Prostate gland (tissue), 2 donors: ENCODE measurements around the gene E2F2. TPM values are rescaled to one million over a fixed set of nuclear protein-coding genes. Genes with fewer than 3 reads are reported as not detected.

Experiments
- DNase-seq: peaks from one replicate; pipeline ENCODE4 v3.0.0-alpha.2; 2019; ENCODE audit warnings: low spot score
- H3K27ac ChIP-seq, 2 donors: fragments of 200-600 bp; sonication (generic); 2 replicates each; pipeline ENCODE4 v1.5.1; 2017 to 2019
- H3K27me3 ChIP-seq: fragments of 200-600 bp; sonication (generic); replicated peaks from 2 replicates; pipeline ENCODE4 v1.5.1; 2019; ENCODE audit not compliant: insufficient read depth
- H3K36me3 ChIP-seq, 2 donors: fragments of 200-600 bp; sonication (generic); 1 replicate in 1 of 2; 2 replicates in 1 of 2; pipeline versions ENCODE4 v1.5.1 to v1.8.1; 2017 to 2019
- H3K4me1 ChIP-seq: fragments of 200-600 bp; sonication (generic); replicated peaks from 2 replicates; pipeline ENCODE4 v1.5.1; 2019
- H3K4me3 ChIP-seq, 2 donors: fragments of 200-600 bp; sonication (generic); 2 replicates each; pipeline ENCODE4 v1.5.1; 2017 to 2019
- H3K9me3 ChIP-seq: fragments of 200-600 bp; sonication (generic); 2 replicates; pipeline ENCODE4 v1.5.1; 2017
- POLR2A ChIP-seq: fragments of 450-650 bp; IDR thresholded peaks from one replicate; pipeline ENCODE4 v1.6.1; 2016; ENCODE audit warnings: antibody characterized with exemption, mild to moderate bottlenecking
- POLR2AphosphoS5 ChIP-seq: sonication (generic); formaldehyde crosslinking; IDR thresholded peaks from one replicate; pipeline ENCODE4 v1.6.1; 2017; ENCODE audit warnings: antibody characterized with exemption
- WGBS: methylation state at CpG from one replicate; pipeline ENCODE4 v1.1.5; 2018; 5-methylcytosine and 5-hydroxymethylcytosine counted together
- intact Hi-C: fragments of 100-400 bp; cut with DNase I; formaldehyde crosslinking; loops from one replicate; pipeline ENCODE4 v1.14.2; 2022
- total RNA-seq, 2 donors: library from RNA; depleted of rRNA; stranded (reverse); fragments of >200 nt; gene quantifications; one replicate each; pipeline ENCODE4 v1.1.0, GENCODE V29; 2016
- TF ChIP-seq, protein P1 (sequence below), 4 experiments: fragments of 200-600 bp in 2 of 4; fragments of 450-650 bp in 2 of 4; sonication (generic) in 2 of 4; IDR thresholded peaks; 1 replicate in 3 of 4; 2 replicates in 1 of 4; pipeline ENCODE4 v1.5.1; 2016 to 2019; ENCODE audit warnings: antibody characterized with exemption in 4 of 4, mild to moderate bottlenecking in 2 of 4, moderate library complexity in 2 of 4

Gene E2F2
- total RNA-seq, 2 donors from 2014 or later = 1.0 to 4.1 TPM

- Histone ChIP-seq H3K27ac (peak overlapping the region; percentile 86 to 95), H3K27me3 (no peaks in the 10 kb centered on the region), H3K9me3 (no peaks in the 10 kb centered on the region), H3K4me3 (peak overlapping the region; percentile 55 to 65), H3K36me3 (no peaks in the 10 kb centered on the region), H3K4me1 (peaks cover 5% of the 10 kb centered on the region)
- intact Hi-C loops = no loop called here
- DNase-seq = no peak
- WGBS = 8% methylated on average over 15 of the region's 15 CpGs
- TF ChIP-seq POLR2AphosphoS5 = no peak
- TF ChIP-seq, protein P1, sequence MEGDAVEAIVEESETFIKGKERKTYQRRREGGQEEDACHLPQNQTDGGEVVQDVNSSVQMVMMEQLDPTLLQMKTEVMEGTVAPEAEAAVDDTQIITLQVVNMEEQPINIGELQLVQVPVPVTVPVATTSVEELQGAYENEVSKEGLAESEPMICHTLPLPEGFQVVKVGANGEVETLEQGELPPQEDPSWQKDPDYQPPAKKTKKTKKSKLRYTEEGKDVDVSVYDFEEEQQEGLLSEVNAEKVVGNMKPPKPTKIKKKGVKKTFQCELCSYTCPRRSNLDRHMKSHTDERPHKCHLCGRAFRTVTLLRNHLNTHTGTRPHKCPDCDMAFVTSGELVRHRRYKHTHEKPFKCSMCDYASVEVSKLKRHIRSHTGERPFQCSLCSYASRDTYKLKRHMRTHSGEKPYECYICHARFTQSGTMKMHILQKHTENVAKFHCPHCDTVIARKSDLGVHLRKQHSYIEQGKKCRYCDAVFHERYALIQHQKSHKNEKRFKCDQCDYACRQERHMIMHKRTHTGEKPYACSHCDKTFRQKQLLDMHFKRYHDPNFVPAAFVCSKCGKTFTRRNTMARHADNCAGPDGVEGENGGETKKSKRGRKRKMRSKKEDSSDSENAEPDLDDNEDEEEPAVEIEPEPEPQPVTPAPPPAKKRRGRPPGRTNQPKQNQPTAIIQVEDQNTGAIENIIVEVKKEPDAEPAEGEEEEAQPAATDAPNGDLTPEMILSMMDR (IDR thresholded peaks at IDR 0.05) = no peak
- TF ChIP-seq POLR2A = no peak
These were observed 24.4 kb upstream of the E2F2 start for GRCh38 chr1:23555270-23555985.

DNA sequence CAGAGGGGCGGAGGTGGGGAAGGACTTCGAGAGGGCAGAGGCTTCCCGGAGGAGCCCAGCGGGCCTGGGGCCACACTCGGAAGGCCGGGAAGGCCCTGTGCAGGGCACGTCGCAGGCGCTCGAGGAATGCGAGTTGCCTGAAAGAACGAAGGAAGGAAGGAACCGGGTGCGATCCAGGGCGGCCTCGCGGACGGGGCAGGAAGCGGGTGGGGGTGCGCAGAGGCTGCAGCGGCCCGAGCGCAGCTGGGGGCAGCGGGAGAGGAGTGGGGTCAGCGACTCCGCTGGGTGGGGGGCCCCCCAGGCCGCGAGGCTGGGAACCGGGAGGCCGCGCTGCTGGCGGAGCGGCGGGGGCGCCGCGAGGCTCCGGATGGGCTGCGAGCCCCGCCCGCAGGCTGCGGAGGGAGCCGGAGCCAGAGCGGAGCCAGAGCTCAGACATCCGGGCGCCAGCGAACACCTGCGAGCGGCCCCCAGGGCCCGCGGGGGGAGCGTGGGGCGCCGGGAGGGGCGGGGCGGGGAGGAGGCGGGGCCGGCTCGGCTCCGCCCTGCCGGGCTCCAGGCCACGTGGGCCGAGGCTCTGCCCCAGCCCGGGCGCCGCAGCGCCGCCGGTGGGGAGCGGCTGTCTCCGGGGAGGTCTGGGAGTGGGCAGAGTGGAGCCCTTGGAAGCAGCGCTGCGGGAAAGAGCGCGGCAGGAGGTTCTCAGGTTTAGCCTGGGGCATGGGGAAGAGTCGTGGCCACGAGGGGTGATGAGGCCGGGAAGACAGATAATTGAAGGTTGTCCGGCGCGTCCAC lies 23.6 kb upstream of the E2F2 start:
- peak overlapping the region; percentile 93 to 95 for H3K27ac ChIP-seq
- peak overlapping the region; percentile 55 to 65 for H3K4me3 ChIP-seq
- DNase-seq = peak; percentile 85
- intact Hi-C loops = no loop called here
- peak; percentile 57 for TF ChIP-seq POLR2AphosphoS5
- TF ChIP-seq, protein P1 (IDR thresholded peaks at IDR 0.05) = peak in 2 of 4 experiments; percentile 39 to 54
- peak; percentile 83 for TF ChIP-seq POLR2A
- H3K9me3 ChIP-seq = no peaks in the 10 kb centered on the region
- H3K27me3 ChIP-seq = no peaks in the 10 kb centered on the region
- peaks cover 5% of the 10 kb centered on the region for H3K4me1 ChIP-seq
- no peaks in the 10 kb centered on the region for H3K36me3 ChIP-seq
- under 1% methylated on average over 33 of the region's 81 CpGs for WGBS

GRCh38 chr1:23554127-23554480 lies 23.1 kb upstream of the E2F2 start:
- no peaks in the 10 kb centered on the region for H3K27me3 ChIP-seq
- DNase-seq = no peak
- H3K27ac ChIP-seq = peak overlapping the region; percentile 93 to 95
- no peaks in the 10 kb centered on the region for H3K9me3 ChIP-seq
- TF ChIP-seq, protein P1 (IDR thresholded peaks at IDR 0.05) = no peak
- TF ChIP-seq POLR2AphosphoS5 (no peak), POLR2A (no peak)
- WGBS = 39% methylated on average over 12 of the region's 12 CpGs
- no peaks in the 10 kb centered on the region for H3K36me3 ChIP-seq
- peak overlapping the region; percentile 55 to 65 for H3K4me3 ChIP-seq
- H3K4me1 ChIP-seq = peaks cover 5% of the 10 kb centered on the region
- intact Hi-C loops = no loop called here

- TF ChIP-seq POLR2AphosphoS5 (no peak), POLR2A (no peak)
- TF ChIP-seq, protein P1 (IDR thresholded peaks at IDR 0.05) = no peak
- no peaks in the 10 kb centered on the region for H3K27me3 ChIP-seq
- no peaks in the 10 kb centered on the region for H3K9me3 ChIP-seq
- 69% methylated on average over 21 of the region's 21 CpGs for WGBS
- no peak for DNase-seq
- H3K36me3 ChIP-seq = no peaks in the 10 kb centered on the region
- peak overlapping the region; percentile 93 to 95 for H3K27ac ChIP-seq
- H3K4me3 ChIP-seq = no peak overlapping the region
- intact Hi-C loops = no loop called here
- peaks cover 5% of the 10 kb centered on the region for H3K4me1 ChIP-seq
These were observed 22.4 kb upstream of the E2F2 start for GRCh38 chr1:23553231-23554126.
